Measurements from ENCODE around the gene GPR37. TPM values are rescaled to one million over a fixed set of nuclear protein-coding genes. Genes with fewer than 3 reads are reported as not detected.

Gene GPR37
- total and polyA plus RNA-seq, 2 donors (not counting 3 experiments of a cell fraction or from before 2014, with no cell fraction given), result 0.92 to 2.1 TPM

DNA sequence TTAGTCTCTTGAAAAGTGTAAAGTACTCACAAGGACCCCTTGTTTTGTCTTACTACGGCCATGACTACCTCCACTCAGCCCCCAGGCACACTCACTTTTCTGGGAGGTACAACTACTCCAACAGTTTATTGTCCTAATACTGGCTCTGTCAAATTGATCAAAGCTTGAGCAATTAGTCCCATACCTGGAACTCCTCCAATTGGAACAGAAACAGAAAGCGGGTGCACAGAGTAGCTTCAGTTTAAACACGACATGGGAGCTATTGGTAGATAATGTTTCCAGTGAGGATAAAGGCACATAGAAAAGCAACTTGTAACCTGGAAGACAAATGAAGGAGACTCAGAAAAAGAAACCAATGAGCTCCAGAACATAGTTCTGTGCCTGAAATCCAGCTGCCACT lies 7.7 kb upstream of the GPR37 start:
- Histone ChIP-seq H3K4me2 (ENCODE audit: insufficient read depth, low read length) (no peak overlapping the region), H3K4me1 (ENCODE audit: control insufficient read depth, extremely low read depth, insufficient read depth, low read length) (peaks cover 6% of the 10 kb centered on the region), H3K9me3 (replicated peaks; ENCODE audit: control insufficient read depth, insufficient read depth, low read length) (no peaks in the 10 kb centered on the region), H3K9me1 (replicated peaks; ENCODE audit: control insufficient read depth, extremely low read depth, insufficient read depth, low read length) (no peaks in the 10 kb centered on the region), H3K36me3 (ENCODE audit: control insufficient read depth in 2 of 2, extremely low read depth in 1 of 2, insufficient read depth in 2 of 2, low read length in 2 of 2) (no peaks in the 10 kb centered on the region), H3K9ac (replicated peaks; ENCODE audit: extremely low read depth, insufficient read depth, low read length) (no peak overlapping the region), H3K79me2 (ENCODE audit: control insufficient read depth, insufficient read depth, low read length) (no peaks in the 10 kb centered on the region), H4K20me1 (replicated peaks; ENCODE audit: control insufficient read depth, extremely low read depth, insufficient read depth, low read length) (no peaks in the 10 kb centered on the region), H3K27ac (ENCODE audit: insufficient read depth, low read depth, low read length) (no peak overlapping the region), H2AFZ (ENCODE audit: low read depth, low read length) (no peak overlapping the region), H3K4me3 (replicated peaks in 1 of 3; ENCODE audit: insufficient read depth in 1 of 3, low read depth in 1 of 3, low read length in 3 of 3) (no peak overlapping the region), H3K27me3 (ENCODE audit: control insufficient read depth in 2 of 2, insufficient read depth in 2 of 2, low read length in 2 of 2) (peaks cover 0 to 1% of the 10 kb centered on the region in 2 experiments)
- TF ChIP-seq EZH2 (IDR thresholded peaks at IDR 0.05; ENCODE audit: borderline replicate concordance, low read depth, low read length, severe bottlenecking) (no peak), POLR2A (IDR thresholded peaks at IDR 0.05; ENCODE audit: low read depth, low read length) (no peak), POLR2AphosphoS5 (IDR thresholded peaks at IDR 0.05; ENCODE audit: insufficient read depth, low read depth, low read length) (no peak), MYC (IDR thresholded peaks at IDR 0.05; ENCODE audit: low read depth, low read length) (no peak), GATA2 (IDR thresholded peaks at IDR 0.05; ENCODE audit: insufficient read depth, insufficient read length, low read depth, low read length) (no peak), JUN (IDR thresholded peaks at IDR 0.05; ENCODE audit: borderline replicate concordance, insufficient read depth, insufficient read length, low read depth) (no peak), FOS (IDR thresholded peaks at IDR 0.05; ENCODE audit: borderline replicate concordance, insufficient read depth, low read length) (no peak)
- TF ChIP-seq, protein P1, sequence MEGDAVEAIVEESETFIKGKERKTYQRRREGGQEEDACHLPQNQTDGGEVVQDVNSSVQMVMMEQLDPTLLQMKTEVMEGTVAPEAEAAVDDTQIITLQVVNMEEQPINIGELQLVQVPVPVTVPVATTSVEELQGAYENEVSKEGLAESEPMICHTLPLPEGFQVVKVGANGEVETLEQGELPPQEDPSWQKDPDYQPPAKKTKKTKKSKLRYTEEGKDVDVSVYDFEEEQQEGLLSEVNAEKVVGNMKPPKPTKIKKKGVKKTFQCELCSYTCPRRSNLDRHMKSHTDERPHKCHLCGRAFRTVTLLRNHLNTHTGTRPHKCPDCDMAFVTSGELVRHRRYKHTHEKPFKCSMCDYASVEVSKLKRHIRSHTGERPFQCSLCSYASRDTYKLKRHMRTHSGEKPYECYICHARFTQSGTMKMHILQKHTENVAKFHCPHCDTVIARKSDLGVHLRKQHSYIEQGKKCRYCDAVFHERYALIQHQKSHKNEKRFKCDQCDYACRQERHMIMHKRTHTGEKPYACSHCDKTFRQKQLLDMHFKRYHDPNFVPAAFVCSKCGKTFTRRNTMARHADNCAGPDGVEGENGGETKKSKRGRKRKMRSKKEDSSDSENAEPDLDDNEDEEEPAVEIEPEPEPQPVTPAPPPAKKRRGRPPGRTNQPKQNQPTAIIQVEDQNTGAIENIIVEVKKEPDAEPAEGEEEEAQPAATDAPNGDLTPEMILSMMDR (IDR thresholded peaks at IDR 0.05; ENCODE audit: extremely low read depth in 1 of 2, insufficient read depth in 1 of 2, low read depth in 1 of 2, low read length in 2 of 2), result no peak
- TF ChIP-seq, protein P2, sequence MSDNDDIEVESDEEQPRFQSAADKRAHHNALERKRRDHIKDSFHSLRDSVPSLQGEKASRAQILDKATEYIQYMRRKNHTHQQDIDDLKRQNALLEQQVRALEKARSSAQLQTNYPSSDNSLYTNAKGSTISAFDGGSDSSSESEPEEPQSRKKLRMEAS (IDR thresholded peaks at IDR 0.05; ENCODE audit: insufficient read depth, insufficient read length), result no peak
- intact Hi-C loops (cut with micrococcal nuclease) (no loop called here), dilution Hi-C loops (cut with MboI; ENCODE audit: extremely low pct_ligation_motif_present, low sequenced_read_pairs) (no loop called here)
- DNase-seq (ENCODE audit: low read depth, low spot score) (no peak), FAIRE-seq (no peak)
- ChIA-PET CTCF (interaction anchor here (0.7 to 1.0 kb wide), 2 partner anchors 12 to 673 kb away, joined by 3 to 5 read pairs; no protein-coding TSS in a partner anchor), POLR2A (no interaction called here)
- no TSS peak for BruUV-seq (replicated peaks)

Data from endothelial cell of umbilical vein (primary cell).